Measurements from ENCODE around the gene DIP2C.
"Not testable (repeated sequence)": the region's sequence is repeated elsewhere in the genome, so short reads cannot be mapped to it uniquely, and the experiment has no call there.

The DIP2C gene

DNA sequence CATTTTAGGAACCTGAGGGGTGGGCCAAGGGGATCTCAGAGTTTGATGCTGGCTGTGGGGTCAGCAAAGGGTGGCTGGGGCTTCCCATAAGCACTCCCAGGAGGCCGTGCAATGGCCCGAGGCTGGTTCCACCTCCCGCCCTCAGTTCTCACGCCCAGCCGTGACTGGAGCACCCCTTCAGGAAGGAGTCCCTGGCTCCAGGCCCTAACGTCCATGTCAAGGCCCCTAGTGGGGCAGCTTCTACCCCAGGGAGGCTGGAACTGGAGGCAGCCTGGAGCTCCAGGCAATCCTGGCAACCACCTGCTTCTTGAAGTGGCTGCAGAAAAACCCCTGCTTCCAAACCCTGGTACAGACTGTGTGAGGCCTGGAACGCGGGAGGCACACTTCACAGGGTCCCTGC lies 165.5 kb downstream of the DIP2C start:
- H3K36me3 Mint-ChIP-seq (ENCODE audit: low read depth) = no peaks in the 10 kb centered on the region
- H3K9me3 Mint-ChIP-seq = no peaks in the 10 kb centered on the region
- peaks cover 9% of the 10 kb centered on the region for H3K27me3 Mint-ChIP-seq
- no peak overlapping the region for H3K4me3 Mint-ChIP-seq
- no peak overlapping the region for H3K27ac Mint-ChIP-seq
- no peaks in the 10 kb centered on the region for H3K4me1 Mint-ChIP-seq (ENCODE audit: low read depth)
- DNase-seq = no peak

DNA sequence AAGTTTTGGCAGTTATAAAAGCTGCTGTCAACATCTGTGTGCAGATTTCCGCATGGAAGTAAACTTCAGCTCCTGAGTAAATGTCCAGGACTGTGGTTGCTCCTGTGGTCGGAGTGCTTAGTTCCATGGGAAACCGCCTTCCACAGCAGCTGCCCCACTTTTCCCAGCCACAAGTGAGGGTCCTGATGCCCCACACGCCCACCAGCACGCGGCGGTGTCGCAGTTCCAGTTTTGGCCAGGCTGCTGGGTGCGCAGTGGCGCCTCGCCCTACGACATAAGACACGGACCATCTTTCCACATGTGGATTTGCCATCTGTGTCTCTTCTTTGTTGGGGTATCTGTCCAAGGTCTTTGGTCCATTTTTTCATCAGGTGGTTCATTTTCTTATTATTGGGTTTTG lies 167.1 kb downstream of the DIP2C start:
- Mint-ChIP-seq H3K27ac (no peak overlapping the region), H3K36me3 (ENCODE audit: low read depth) (no peaks in the 10 kb centered on the region), H3K4me1 (ENCODE audit: low read depth) (no peaks in the 10 kb centered on the region)

DNA sequence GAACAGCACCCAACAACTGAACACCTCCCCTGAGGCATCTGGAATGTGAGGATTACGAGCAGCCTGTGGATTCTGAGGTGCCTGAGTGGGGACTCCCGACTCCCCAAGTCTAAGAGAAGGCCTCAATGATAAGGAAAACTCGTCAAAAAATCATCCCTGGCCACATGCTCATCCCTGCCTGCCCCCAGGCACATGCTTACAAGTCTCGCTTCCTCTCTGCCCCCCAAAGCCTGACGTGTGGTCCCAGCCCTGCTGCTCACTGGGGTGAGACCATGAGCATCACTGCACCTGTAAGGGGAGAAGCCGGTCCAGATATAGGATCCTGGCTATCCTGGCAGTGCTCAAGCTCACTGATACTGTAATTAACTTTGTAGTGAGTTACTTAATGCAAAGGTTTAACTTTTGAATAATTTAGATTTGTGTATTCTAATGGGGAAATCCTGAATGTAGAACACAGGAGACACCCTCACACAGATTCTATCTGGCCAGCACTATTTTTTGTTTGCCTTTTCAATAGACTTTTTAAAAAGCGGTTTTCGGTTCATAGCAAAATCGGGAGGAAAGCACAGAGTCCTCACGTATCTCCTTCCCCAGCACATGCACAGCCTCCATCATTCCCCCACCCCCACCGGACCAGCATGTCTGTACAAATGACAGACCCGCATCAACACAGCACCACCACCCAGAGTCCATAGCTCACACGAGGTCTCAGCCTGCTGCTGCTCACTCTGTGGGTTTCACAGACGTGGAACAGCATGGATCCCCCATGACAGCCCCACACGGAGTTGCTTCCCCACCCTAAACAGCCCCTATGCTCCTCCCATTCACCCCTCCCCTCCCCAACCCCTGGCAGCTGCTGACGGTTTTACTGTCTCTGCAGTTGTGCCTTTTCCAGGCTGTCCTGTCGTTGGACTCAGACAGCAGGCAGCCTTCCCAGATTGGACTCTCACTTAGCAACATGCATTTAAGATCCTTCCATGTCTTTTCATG lies 167.9 kb downstream of the DIP2C start:
- Mint-ChIP-seq H3K9me3 (no peaks in the 10 kb centered on the region), H3K36me3 (ENCODE audit: low read depth) (no peaks in the 10 kb centered on the region), H3K27me3 (peaks cover 9% of the 10 kb centered on the region), H3K4me3 (no peak overlapping the region), H3K4me1 (ENCODE audit: low read depth) (no peaks in the 10 kb centered on the region), H3K27ac (no peak overlapping the region)
- no peak for DNase-seq

More for the DNA sequence above, 167.1 kb downstream of the DIP2C start:
- Mint-ChIP-seq H3K4me3 (no peak overlapping the region), H3K9me3 (no peaks in the 10 kb centered on the region), H3K27me3 (peaks cover 9% of the 10 kb centered on the region)
- DNase-seq = no peak

DNA sequence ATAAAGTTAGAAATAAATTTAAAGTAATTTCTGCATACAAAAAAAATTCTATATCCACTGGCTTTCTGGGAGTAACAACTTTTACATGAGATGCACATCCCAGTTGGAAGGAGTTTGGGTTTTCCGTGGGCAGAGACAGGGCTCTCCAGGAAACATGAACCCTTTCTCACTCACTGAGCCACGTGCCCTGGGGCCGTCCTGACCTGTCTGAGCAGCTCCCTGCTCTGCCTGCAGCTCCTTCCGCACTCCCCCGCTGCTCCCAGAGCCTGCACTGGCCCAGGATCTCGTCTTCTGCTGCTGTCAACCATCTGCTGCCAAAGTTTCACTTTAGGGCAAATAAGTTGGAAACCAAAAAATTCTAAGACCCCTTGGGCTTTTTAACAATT lies 169.1 kb downstream of the DIP2C start:
- no peak overlapping the region for H3K4me3 Mint-ChIP-seq
- H3K4me1 Mint-ChIP-seq (ENCODE audit: low read depth) = no peaks in the 10 kb centered on the region
- H3K36me3 Mint-ChIP-seq (ENCODE audit: low read depth) = no peaks in the 10 kb centered on the region
- peaks cover 9% of the 10 kb centered on the region for H3K27me3 Mint-ChIP-seq
- H3K9me3 Mint-ChIP-seq = no peaks in the 10 kb centered on the region
- no peak overlapping the region for H3K27ac Mint-ChIP-seq
- no peak for DNase-seq

DNA sequence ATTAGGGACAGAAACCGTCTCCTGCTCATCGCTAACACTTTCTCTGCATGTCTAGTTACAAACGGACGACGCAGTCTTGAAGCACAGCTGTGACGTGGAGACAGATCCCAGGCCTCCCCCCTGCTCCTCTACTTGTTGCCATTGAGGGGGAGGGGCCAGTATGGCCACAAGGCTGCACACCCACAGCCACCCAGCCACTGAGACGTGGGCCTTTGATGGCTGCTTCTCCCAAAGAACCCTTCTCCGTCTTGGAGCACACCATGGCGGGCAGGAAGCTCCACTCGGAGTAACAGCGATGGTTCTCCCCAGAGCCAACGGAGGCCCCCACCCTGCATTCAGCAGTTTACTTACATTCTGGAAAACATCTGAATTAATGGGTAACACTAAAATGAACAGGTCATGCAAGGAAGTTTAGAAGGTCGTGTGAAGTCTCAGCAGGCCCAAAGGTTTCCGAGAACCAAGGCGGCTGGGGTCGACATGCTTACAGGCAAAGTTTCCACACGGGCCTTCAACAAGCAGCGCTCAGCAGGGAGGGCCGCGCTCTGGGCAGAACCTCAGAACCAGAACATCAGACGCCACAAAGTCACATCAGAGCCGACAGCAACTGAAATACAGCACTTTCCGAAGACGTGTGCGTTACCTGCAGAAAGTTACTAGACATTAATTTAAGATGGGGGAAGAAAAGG lies 169.6 kb downstream of the DIP2C start:
- H3K4me1 Mint-ChIP-seq (ENCODE audit: low read depth) = no peaks in the 10 kb centered on the region
- H3K36me3 Mint-ChIP-seq (ENCODE audit: low read depth) = no peaks in the 10 kb centered on the region
- no peaks in the 10 kb centered on the region for H3K9me3 Mint-ChIP-seq
- no peak for DNase-seq
- H3K4me3 Mint-ChIP-seq = no peak overlapping the region
- no peak overlapping the region for H3K27ac Mint-ChIP-seq
- peaks cover 9% of the 10 kb centered on the region for H3K27me3 Mint-ChIP-seq

DNA sequence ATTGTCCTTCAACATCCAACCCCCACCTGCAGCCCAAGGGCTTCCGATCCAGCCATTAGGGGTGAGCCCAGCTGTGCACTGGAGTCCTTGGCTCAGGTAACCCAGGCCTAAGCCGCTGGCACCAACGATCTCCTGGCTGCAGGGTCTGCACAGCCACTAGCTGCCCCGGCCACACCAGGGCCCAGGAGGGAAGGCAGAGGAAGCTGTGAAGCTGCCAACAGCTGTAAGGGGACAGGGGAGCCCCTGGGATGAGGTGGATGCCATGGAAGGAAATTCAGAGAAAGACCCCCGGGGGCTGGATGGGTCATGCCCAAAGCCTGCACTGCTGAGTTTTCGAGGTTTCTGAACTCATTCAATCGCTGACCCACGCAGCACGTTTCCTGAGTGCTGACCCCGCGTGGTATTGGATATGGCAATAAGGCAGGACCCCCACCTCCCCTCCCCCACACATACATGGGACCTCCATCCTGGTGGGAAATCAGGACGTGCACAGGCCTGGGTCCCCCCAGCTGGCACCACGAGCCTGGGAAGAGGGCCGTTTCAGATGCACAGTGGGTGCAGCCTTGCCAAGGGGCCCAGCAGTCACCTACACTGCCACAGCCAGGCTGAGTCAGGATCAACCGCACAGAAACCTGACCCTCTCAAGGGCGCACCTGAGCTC lies 170.3 kb downstream of the DIP2C start:
- H3K4me1 Mint-ChIP-seq (ENCODE audit: low read depth) = no peaks in the 10 kb centered on the region

DNA sequence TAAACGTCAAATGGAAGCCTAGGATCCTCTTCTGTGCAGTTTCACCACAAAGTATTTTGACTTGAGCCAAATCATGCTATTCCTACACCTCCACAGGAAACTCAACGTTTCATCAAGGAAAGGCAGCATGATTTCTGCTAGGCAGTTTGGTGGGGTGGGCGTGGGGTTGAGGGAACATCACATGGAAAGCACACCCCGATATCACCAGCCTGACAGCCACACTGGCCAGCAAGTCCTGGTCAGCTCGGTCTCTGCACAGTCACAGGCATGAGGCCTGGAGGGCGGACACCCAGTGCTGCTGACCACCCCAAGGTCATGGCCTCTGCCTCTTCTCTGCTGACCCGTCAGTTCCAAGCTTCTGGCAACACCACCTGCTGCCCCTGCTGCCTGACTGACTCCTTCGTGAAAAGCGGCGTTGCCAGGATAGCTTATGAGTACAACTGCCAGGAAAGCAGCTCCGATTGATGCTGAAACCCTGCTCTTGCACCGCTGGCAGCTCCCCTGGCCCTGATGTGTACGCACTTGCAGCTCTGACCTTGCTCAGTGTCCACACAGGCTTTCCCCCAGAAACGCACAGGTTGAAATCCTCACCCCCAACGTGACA lies 171.5 kb downstream of the DIP2C start:
- H3K36me3 Mint-ChIP-seq (ENCODE audit: low read depth) = no peaks in the 10 kb centered on the region
- DNase-seq = no peak
- no peaks in the 10 kb centered on the region for H3K9me3 Mint-ChIP-seq
- H3K4me1 Mint-ChIP-seq (ENCODE audit: low read depth) = peaks cover 4% of the 10 kb centered on the region
- H3K4me3 Mint-ChIP-seq = no peak overlapping the region
- H3K27ac Mint-ChIP-seq = no peak overlapping the region
- H3K27me3 Mint-ChIP-seq = peaks cover 7% of the 10 kb centered on the region

More for the DNA sequence above, 170.3 kb downstream of the DIP2C start:
- H3K36me3 Mint-ChIP-seq (ENCODE audit: low read depth) = no peaks in the 10 kb centered on the region
- no peak overlapping the region for H3K4me3 Mint-ChIP-seq
- H3K9me3 Mint-ChIP-seq = no peaks in the 10 kb centered on the region
- no peak for DNase-seq
- H3K27ac Mint-ChIP-seq = no peak overlapping the region
- H3K27me3 Mint-ChIP-seq = peaks cover 9% of the 10 kb centered on the region

DNA sequence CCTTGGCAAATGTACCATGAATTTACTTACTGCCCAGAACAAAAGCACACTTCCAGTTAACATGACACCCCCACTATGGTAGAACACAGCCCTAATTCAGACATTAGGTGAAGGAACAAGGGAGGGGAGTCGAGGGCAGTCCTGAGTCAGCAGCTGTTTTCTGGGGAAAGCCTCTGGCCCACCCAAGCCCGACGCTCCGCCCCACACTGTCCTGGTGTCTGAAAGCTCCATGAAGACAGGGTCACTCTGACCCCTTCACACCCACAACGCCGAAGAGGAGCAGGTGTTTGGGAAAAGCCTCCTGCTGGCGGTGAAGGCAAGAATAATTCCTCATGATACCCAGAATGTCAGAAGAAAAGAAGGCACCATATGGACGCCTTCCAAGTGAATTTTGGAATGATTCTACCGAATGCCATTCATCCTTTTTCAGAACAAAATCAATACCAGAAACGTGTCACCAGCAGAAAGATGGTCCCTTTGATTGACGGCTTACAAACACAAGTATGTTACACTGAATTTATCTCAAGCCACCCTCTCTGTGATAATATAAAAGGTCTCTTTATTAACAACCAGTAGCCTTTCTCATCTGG lies 172.1 kb downstream of the DIP2C start:
- H3K27ac Mint-ChIP-seq = no peak overlapping the region
- no peaks in the 10 kb centered on the region for H3K36me3 Mint-ChIP-seq (ENCODE audit: low read depth)
- H3K4me1 Mint-ChIP-seq (ENCODE audit: low read depth) = peaks cover 4% of the 10 kb centered on the region
- DNase-seq = no peak
- no peaks in the 10 kb centered on the region for H3K9me3 Mint-ChIP-seq
- H3K4me3 Mint-ChIP-seq = no peak overlapping the region
- H3K27me3 Mint-ChIP-seq = peaks cover 2% of the 10 kb centered on the region

DNA sequence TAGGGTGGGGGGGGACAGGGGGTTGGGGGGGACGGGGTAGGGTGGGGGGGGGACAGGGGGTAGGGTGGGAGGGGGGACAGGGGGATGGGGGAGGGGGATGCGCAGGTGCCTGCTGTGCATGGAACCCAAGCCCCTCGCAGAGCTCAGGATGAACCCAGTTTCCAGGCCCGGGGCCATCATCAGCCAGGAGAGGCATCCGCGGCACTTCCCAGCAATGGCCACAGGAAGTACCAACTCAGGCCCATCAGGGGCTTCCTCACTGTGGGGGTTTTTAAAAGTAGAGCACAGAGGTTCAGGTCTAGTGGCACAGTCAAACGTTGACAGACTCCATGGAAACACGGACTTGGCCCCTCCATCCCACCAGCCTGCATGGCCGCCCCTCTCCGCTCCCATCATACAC lies 172.7 kb downstream of the DIP2C start:
- Mint-ChIP-seq H3K36me3 (ENCODE audit: low read depth) (no peaks in the 10 kb centered on the region), H3K27me3 (peaks cover 2% of the 10 kb centered on the region), H3K4me1 (ENCODE audit: low read depth) (peaks cover 4% of the 10 kb centered on the region), H3K27ac (no peak overlapping the region), H3K4me3 (no peak overlapping the region), H3K9me3 (no peaks in the 10 kb centered on the region)
- no peak for DNase-seq

DNA sequence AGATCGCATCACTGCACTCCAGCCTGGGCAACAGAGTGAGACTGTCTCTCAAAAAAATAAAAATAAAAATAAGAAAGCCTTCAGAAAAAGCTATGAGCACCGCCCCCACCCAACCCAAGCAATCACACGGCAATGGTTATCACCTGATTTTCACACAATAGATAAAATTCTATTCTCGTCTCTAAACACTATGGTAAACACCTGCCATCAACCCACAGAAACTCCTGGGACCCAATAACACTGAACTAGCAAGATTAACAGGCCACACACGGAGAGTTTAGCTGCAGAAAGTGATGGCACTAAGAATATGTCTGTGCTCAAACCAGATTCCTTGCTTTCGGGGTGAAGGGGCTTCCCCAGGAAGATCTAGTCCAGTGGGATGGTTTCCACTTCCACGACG lies 173.8 kb downstream of the DIP2C start:
- H3K27me3 Mint-ChIP-seq = peaks cover 3% of the 10 kb centered on the region
- no peak overlapping the region for H3K4me3 Mint-ChIP-seq
- no peak for DNase-seq
- H3K4me1 Mint-ChIP-seq (ENCODE audit: low read depth) = peaks cover 10% of the 10 kb centered on the region
- no peak overlapping the region for H3K27ac Mint-ChIP-seq
- no peaks in the 10 kb centered on the region for H3K9me3 Mint-ChIP-seq
- no peaks in the 10 kb centered on the region for H3K36me3 Mint-ChIP-seq (ENCODE audit: low read depth)

DNA sequence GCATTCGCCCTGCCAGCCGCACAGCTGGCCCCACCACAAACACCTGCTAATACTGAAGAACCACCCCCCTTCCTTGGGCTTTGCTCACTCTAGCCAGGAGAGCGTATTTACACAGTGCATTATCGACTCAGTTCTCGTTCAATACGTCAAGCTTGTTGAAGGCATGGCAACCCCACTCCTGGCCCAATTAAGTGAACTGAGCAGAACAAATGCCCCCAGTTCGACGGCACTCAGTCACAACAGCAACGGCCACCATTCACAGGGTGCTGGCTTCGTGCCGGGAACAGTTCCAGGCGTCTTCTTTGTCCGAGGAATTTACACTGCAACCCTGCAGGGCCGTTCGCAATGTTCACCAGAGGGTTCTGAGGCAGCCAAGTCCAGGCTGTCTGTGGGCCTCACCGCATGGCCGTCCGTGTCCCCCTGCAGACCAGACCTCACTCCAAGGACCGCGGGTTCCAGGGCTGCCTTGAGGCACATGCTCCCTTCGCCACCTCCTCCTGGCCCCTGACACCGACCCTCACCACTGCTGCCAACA lies 175.3 kb downstream of the DIP2C start:
- Mint-ChIP-seq H3K4me3 (no peak overlapping the region), H3K27ac (no peak overlapping the region), H3K4me1 (ENCODE audit: low read depth) (peaks cover 13% of the 10 kb centered on the region), H3K9me3 (no peaks in the 10 kb centered on the region), H3K27me3 (peaks cover 3% of the 10 kb centered on the region), H3K36me3 (ENCODE audit: low read depth) (no peaks in the 10 kb centered on the region)
- DNase-seq = no peak

DNA sequence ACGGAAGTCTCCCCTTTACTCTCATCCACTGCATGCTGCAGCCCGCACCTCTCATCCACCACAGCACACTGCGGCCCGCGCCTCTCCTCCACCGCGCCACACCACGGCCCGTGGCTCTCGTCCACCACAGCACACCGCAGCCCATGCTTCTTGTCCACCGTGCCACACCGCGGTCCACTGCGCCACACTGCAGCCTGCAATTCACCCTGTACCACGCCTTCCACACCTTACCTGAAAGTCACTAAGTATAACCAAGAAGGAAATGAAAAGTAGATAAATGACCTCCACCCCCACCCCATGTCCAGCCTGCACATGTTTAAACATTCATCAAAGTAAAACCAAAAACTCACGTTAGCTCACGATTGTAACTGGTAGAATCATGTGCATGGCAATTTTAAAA lies 176.1 kb downstream of the DIP2C start:
- Mint-ChIP-seq H3K4me3 (no peak overlapping the region), H3K4me1 (ENCODE audit: low read depth) (peaks cover 13% of the 10 kb centered on the region), H3K36me3 (ENCODE audit: low read depth) (no peaks in the 10 kb centered on the region), H3K27ac (no peak overlapping the region), H3K9me3 (no peaks in the 10 kb centered on the region), H3K27me3 (peaks cover 3% of the 10 kb centered on the region)
- no peak for DNase-seq

DNA sequence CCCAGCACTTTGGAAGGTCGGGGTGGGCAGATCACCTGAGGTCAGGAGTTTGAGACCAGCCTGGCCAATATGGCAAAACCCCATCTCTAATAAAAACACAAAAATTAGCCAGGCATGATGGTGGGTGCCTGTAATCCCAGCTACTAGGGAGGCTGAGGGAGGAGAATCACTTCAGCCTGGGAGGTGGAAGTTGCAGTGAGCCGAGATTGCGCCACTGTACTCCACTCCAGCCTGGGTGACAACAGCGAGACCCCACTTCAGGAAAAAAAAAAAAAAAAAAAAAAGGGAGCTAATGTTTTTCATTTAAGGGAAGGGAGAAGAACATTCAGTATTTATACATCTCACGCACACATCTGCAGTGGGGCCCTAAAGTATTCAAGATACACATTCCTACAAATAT lies 176.8 kb downstream of the DIP2C start:
- H3K27me3 Mint-ChIP-seq; H3K9me3 Mint-ChIP-seq; H3K27ac Mint-ChIP-seq; H3K4me3 Mint-ChIP-seq; H3K36me3 Mint-ChIP-seq (ENCODE audit: low read depth); DNase-seq: not testable (repeated sequence)
- peaks cover 13% of the 10 kb centered on the region for H3K4me1 Mint-ChIP-seq (ENCODE audit: low read depth)

DNA sequence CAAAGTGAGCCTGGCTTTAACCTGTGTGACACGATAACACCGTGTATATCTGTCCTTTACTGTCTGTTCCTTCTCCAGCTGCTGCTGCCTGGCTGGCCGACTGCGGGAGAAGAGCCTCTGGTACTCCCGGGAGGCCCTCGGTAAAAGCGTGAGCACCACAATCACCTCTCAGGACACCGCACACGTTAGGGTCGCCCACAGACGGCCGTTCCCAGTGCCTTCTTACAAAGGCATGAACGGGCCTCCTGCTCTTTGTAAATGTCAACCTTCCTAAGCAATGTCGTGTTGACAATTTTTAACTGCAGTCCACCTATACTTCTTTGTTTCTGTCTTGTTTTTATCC lies 177.6 kb downstream of the DIP2C start:
- Mint-ChIP-seq H3K27me3 (peaks cover 3% of the 10 kb centered on the region), H3K4me3 (no peak overlapping the region), H3K4me1 (ENCODE audit: low read depth) (peaks cover 13% of the 10 kb centered on the region), H3K36me3 (ENCODE audit: low read depth) (no peaks in the 10 kb centered on the region), H3K27ac (no peak overlapping the region), H3K9me3 (no peaks in the 10 kb centered on the region)
- no peak for DNase-seq

All from activated T-cell treated with anti-CD3 and anti-CD28 coated beads, Interleukin-2, amount 50 U/mL, for 24 hours (primary cell).